ENCODE data around the gene RBM20. TPM values are rescaled to one million over a fixed set of nuclear protein-coding genes. Genes with fewer than 3 reads are reported as not detected.

The RBM20 gene
- total and polyA plus RNA-seq, 8 donors = under 0.01 to 6.2 (median 0.59) TPM; not detected in 2

- Histone ChIP-seq H3K4me3 (no peak overlapping the region), H3K9me3 (no peaks in the 10 kb centered on the region), H3K4me1 (peaks cover 38 to 76% (median 54%) of the 10 kb centered on the region in 4 donors), H3K27ac (peak overlapping the region; percentile 72 to 91 (median 84)), H3K27me3 (no peaks in the 10 kb centered on the region), H3K36me3 (no peaks in the 10 kb centered on the region)
- intact Hi-C loops (cut with DNase I; ENCODE audit: low total_unique reads) = no loop called here
- WGBS, 5 donors = 66 to 88% (median 72%) methylated on average over 9 to 13 of the region's 13 CpGs
- TF ChIP-seq EP300 (IDR thresholded peaks at IDR 0.05) = no peak
- peak; percentile 50 to 77 for DNase-seq
Observed at GRCh38 chr10:110833234-110833940, 189.3 kb downstream of the RBM20 start.

- Histone ChIP-seq H3K9me3 (no peaks in the 10 kb centered on the region), H3K4me3 (no peak overlapping the region), H3K4me1 (peaks cover 37 to 77% (median 54%) of the 10 kb centered on the region in 4 donors), H3K27me3 (no peaks in the 10 kb centered on the region), H3K27ac (peak overlapping the region; percentile 72 to 91 (median 84)), H3K36me3 (no peaks in the 10 kb centered on the region)
- TF ChIP-seq POLR2AphosphoS5 (IDR thresholded peaks at IDR 0.05) (peak in 2 of 3 donors; percentile 72), CTCF (IDR thresholded peaks at IDR 0.05) (no peak)
- WGBS, 5 donors = 33 to 74% (median 42%) methylated on average over 13 to 14 of the region's 14 CpGs
- peak; percentile 85 to 88 for DNase-seq
- intact Hi-C loops (cut with DNase I; ENCODE audit: low total_unique reads) = no loop called here
Observed at GRCh38 chr10:110833941-110834628, 189.9 kb downstream of the RBM20 start.

GRCh38 chr10:110834629-110835301, 190.6 kb downstream of the RBM20 start:
- H3K27ac ChIP-seq = peak overlapping the region; percentile 72 to 91 (median 84)
- no peaks in the 10 kb centered on the region for H3K36me3 ChIP-seq
- H3K4me1 ChIP-seq = peaks cover 37 to 77% (median 55%) of the 10 kb centered on the region in 4 donors
- peak; percentile 62 to 94 for DNase-seq
- H3K27me3 ChIP-seq = no peaks in the 10 kb centered on the region
- WGBS, 5 donors = 17 to 36% (median 28%) methylated on average over 6 of the region's 6 CpGs
- intact Hi-C loops (cut with DNase I; ENCODE audit: low total_unique reads) = no loop called here
- no peaks in the 10 kb centered on the region for H3K9me3 ChIP-seq
- TF ChIP-seq POLR2AphosphoS5 (IDR thresholded peaks at IDR 0.05) (peak in 1 of 3 donors; percentile 26), POLR2A (IDR thresholded peaks at IDR 0.05) (no peak)
- no peak overlapping the region for H3K4me3 ChIP-seq

GRCh38 chr10:110835841-110836240, 191.7 kb downstream of the RBM20 start:
- intact Hi-C loops (cut with DNase I; ENCODE audit: low total_unique reads) = no loop called here
- Histone ChIP-seq H3K4me1 (peaks cover 42 to 78% (median 62%) of the 10 kb centered on the region in 4 donors), H3K27me3 (no peaks in the 10 kb centered on the region), H3K9me3 (no peaks in the 10 kb centered on the region), H3K27ac (peak overlapping the region; percentile 72 to 91 (median 84)), H3K4me3 (no peak overlapping the region), H3K36me3 (no peaks in the 10 kb centered on the region)
- WGBS, 5 donors = 41 to 69% (median 58%) methylated on average over 7 of the region's 7 CpGs
- no peak for DNase-seq
- TF ChIP-seq POLR2AphosphoS5 (IDR thresholded peaks at IDR 0.05) (no peak), CTCF (IDR thresholded peaks at IDR 0.05) (no peak), POLR2A (IDR thresholded peaks at IDR 0.05) (no peak), EP300 (IDR thresholded peaks at IDR 0.05) (no peak)

- peak overlapping the region; percentile 71 to 91 (median 84) for H3K27ac ChIP-seq
- H3K4me1 ChIP-seq = peaks cover 50 to 83% (median 70%) of the 10 kb centered on the region in 4 donors
- no peaks in the 10 kb centered on the region for H3K9me3 ChIP-seq
- 69 to 87% (median 84%) methylated on average over 3 of the region's 3 CpGs for WGBS, 5 donors
- no peak for DNase-seq
- no peaks in the 10 kb centered on the region for H3K27me3 ChIP-seq
- no peaks in the 10 kb centered on the region for H3K36me3 ChIP-seq
- H3K4me3 ChIP-seq = no peak overlapping the region
- intact Hi-C loops (cut with DNase I; ENCODE audit: low total_unique reads) = no loop called here
- TF ChIP-seq POLR2A (IDR thresholded peaks at IDR 0.05) = no peak
- TF ChIP-seq EP300 (IDR thresholded peaks at IDR 0.05) = no peak
- TF ChIP-seq CTCF (IDR thresholded peaks at IDR 0.05) = no peak
- no peak for TF ChIP-seq POLR2AphosphoS5 (IDR thresholded peaks at IDR 0.05)
Observed at GRCh38 chr10:110836706-110837105, 192.6 kb downstream of the RBM20 start.

Data from stomach (tissue), 9 donors.